Lung (tissue), 12 donors: ENCODE measurements around the gene NRG3. TPM values are rescaled to one million over a fixed set of nuclear protein-coding genes. Genes with fewer than 3 reads are reported as not detected.
A peak's percentile ranks its signal among the peaks of the same experiment; 100 is the strongest.

Experiments
- ATAC-seq: fragments of 200-7000 bp; cut with Tn5 transposase; one replicate; pipeline ENCODE4 v1.9.1; 2020; ENCODE audit warnings: moderate number of reproducible peaks; ENCODE audit not compliant: insufficient read depth, low FRiP score
- DNase-seq, 3 donors: peaks; one replicate each; pipeline ENCODE4 v3.0.0-alpha.2; 2013 to 2017
- H3K27ac ChIP-seq, 2 donors: one replicate each; pipeline ENCODE4 v1.5.1; 2013; ENCODE audit warnings: mild to moderate bottlenecking in 2 of 2, moderate library complexity in 2 of 2, control low read depth in 1 of 2, inconsistent platforms in 1 of 2, low read depth in 1 of 2, low read length in 1 of 2
- H3K27me3 ChIP-seq, 3 donors: one replicate each; pipeline ENCODE4 v1.5.1; 2013; ENCODE audit warnings: low read length in 2 of 3; ENCODE audit not compliant: control insufficient read depth in 3 of 3, insufficient read depth in 3 of 3
- H3K36me3 ChIP-seq, 4 donors: one replicate each; pipeline ENCODE4 v1.5.1; 2013; ENCODE audit warnings: low read length in 4 of 4, mild to moderate bottlenecking in 1 of 4, moderate library complexity in 1 of 4; ENCODE audit not compliant: control insufficient read depth in 4 of 4, insufficient read depth in 4 of 4
- H3K4me1 ChIP-seq, 5 donors: one replicate each; pipeline ENCODE4 v1.5.1; 2013; ENCODE audit warnings: low read length in 5 of 5, mild to moderate bottlenecking in 2 of 5, moderate library complexity in 1 of 5; ENCODE audit not compliant: control insufficient read depth in 5 of 5, insufficient read depth in 5 of 5
- H3K4me3 ChIP-seq: one replicate; pipeline ENCODE4 v1.5.1; 2013; ENCODE audit warnings: mild to moderate bottlenecking, control low read depth, moderate library complexity
- H3K9ac ChIP-seq, 2 donors: one replicate each; pipeline ENCODE4 v1.5.1; 2013; ENCODE audit warnings: low read length in 2 of 2, control low read depth in 1 of 2; ENCODE audit not compliant: insufficient read depth in 1 of 2
- H3K9me3 ChIP-seq, 4 donors: one replicate each; pipeline ENCODE4 v1.5.1; 2013; ENCODE audit warnings: low read length in 3 of 4, mild to moderate bottlenecking in 1 of 4, moderate library complexity in 1 of 4; ENCODE audit not compliant: control insufficient read depth in 4 of 4, insufficient read depth in 3 of 4
- CTCF ChIP-seq: IDR thresholded peaks from 2 replicates; pipeline ENCODE4 v1.5.1; 2012; ENCODE audit warnings: mild to moderate bottlenecking; ENCODE audit errors: control extremely low read depth, extremely low read depth
- WGBS, 2 donors: extraction: QIAGEN DNeasy Blood & Tissue Kit; methylation state at CpG; one replicate each; pipeline ENCODE4 v1.1.7; 2013; 5-methylcytosine and 5-hydroxymethylcytosine counted together
- polyA plus RNA-seq, 2 donors: library from polyadenylated mRNA; stranded (reverse); fragments of 200-250 nt; gene quantifications; one replicate each; pipeline ENCODE4 v1.2.1, GENCODE V29; 2013
- total RNA-seq, 2 donors: library from RNA; depleted of rRNA in 1 of 2; stranded (reverse); fragments of >200 nt in 1 of 2; gene quantifications; one replicate each; pipeline ENCODE4 v1.2.1, GENCODE V29; 2014 to 2021
- donor health status: control.
- donor health status: control.
- donor health status: Bipolar disorder and iron deficiency.
- donor health status: healthy.
- donor health status: DM: yes; HTN: yes; CAD: no.

Gene NRG3
- total and polyA plus RNA-seq, 4 donors = 0.49 to 2.0 (median 0.84) TPM

DNA sequence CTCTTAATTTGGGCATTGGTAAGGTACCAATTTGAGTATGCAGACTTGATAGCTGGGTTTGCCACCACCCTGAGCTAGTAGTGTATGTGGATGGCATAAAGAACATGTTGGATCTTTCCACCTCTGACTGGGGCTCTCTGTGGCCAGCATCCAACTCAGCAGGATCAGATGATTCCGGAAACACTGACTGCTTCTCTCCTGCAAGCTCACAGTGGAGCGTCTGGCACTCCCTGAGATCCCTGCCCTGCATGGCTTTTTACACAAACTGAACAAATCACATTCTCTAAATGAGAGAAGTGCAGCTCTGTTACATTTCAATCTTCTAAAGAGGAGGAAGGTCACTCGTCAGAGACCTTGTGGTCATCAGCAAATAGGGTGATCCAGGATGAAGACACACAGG is 1057.5 kb downstream of the NRG3 start:
- 74 to 92% methylated on average over 3 of the region's 3 CpGs for WGBS, 2 donors
- ATAC-seq = no peak

GRCh38 chr10:82934429-82934828 is 1059.4 kb downstream of the NRG3 start:
- DNase-seq (peak in 1 of 3 donors; percentile 8), ATAC-seq (no peak)
- Histone ChIP-seq H3K27me3 (no peaks in the 10 kb centered on the region), H3K9ac (no peak overlapping the region), H3K4me1 (peaks cover 0 to 3% (median 0%) of the 10 kb centered on the region in 5 donors), H3K27ac (no peak overlapping the region), H3K4me3 (no peak overlapping the region), H3K36me3 (no peaks in the 10 kb centered on the region), H3K9me3 (no peaks in the 10 kb centered on the region)
- WGBS, 2 donors = 61 to 72% methylated on average over 2 of the region's 2 CpGs
- TF ChIP-seq CTCF = no peak

More for the DNA sequence above, 1057.5 kb downstream of the NRG3 start:
- no peaks in the 10 kb centered on the region for H3K4me1 ChIP-seq
- H3K9me3 ChIP-seq = no peaks in the 10 kb centered on the region
- H3K4me3 ChIP-seq = no peak overlapping the region
- no peaks in the 10 kb centered on the region for H3K36me3 ChIP-seq
- H3K27ac ChIP-seq = no peak overlapping the region
- no peak for DNase-seq
- no peak overlapping the region for H3K9ac ChIP-seq
- H3K27me3 ChIP-seq = no peaks in the 10 kb centered on the region
- TF ChIP-seq CTCF = no peak

GRCh38 chr10:82934947-82935346 is 1060.0 kb downstream of the NRG3 start:
- no peak for TF ChIP-seq CTCF
- Histone ChIP-seq H3K36me3 (no peaks in the 10 kb centered on the region), H3K4me1 (peaks cover 0 to 3% (median 0%) of the 10 kb centered on the region in 5 donors), H3K9me3 (no peaks in the 10 kb centered on the region), H3K27ac (no peak overlapping the region), H3K9ac (no peak overlapping the region), H3K4me3 (no peak overlapping the region), H3K27me3 (no peaks in the 10 kb centered on the region)
- 88 to 94% methylated on average over 2 of the region's 2 CpGs for WGBS, 2 donors
- ATAC-seq (no peak), DNase-seq (no peak)

GRCh38 chr10:82938331-82938730 is 1063.3 kb downstream of the NRG3 start:
- no peak for DNase-seq
- Histone ChIP-seq H3K9ac (no peak overlapping the region), H3K4me3 (no peak overlapping the region), H3K4me1 (peaks cover 0 to 22% (median 0%) of the 10 kb centered on the region in 5 donors), H3K27me3 (no peaks in the 10 kb centered on the region), H3K27ac (no peak overlapping the region), H3K9me3 (no peaks in the 10 kb centered on the region), H3K36me3 (no peaks in the 10 kb centered on the region)
- 79 to 81% methylated on average over 4 of the region's 4 CpGs for WGBS, 2 donors
- no peak for TF ChIP-seq CTCF
- no peak for ATAC-seq
